ENCODE results near the gene UGT1A7.
A peak's percentile ranks its signal among the peaks of the same experiment; 100 is the strongest.

UGT1A7 gene

GRCh38 chr2:233789554-233789953 lies 107.9 kb downstream of the UGT1A7 start:
- DNase-seq = peak in 2 of 42 donors; percentile 29 to 30
- intact Hi-C loops (cut with DNase I) = no loop called here

- intact Hi-C loops (cut with DNase I) = no loop called here
- peak in 2 of 42 donors; percentile 21 to 24 for DNase-seq
Measured at GRCh38 chr2:233791151-233791882, 109.6 kb downstream of the UGT1A7 start.

DNA sequence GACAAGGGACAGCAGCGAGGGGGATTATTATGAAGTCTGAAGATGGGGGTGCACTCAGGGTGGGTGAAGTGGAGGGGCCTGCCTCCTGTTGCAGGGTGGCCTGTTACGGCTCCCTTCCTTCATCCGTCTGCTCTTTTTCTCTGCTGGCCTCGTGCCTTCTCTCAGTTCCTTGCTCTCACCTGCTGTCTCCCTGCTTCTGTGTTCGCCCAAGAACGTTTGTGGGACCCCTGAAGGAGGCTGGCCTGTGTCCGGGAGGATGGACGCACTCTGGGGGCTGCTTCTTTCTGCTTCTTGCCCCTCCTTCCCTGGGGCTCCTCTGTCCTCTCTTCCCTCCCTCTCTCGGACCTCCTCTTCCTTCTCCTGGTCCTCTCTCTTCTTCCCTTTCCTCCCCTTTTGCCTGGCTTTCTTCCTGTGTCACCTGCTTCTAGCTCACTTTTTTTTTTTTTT lies 110.2 kb downstream of the UGT1A7 start:
- DNase-seq = peak in 1 of 42 donors; percentile 9
- intact Hi-C loops (cut with DNase I) = no loop called here

- DNase-seq = peak in 2 of 42 donors; percentile 6 to 31
- intact Hi-C loops (cut with DNase I) = no loop called here
Measured at GRCh38 chr2:233792720-233793119, 111.0 kb downstream of the UGT1A7 start.

- peak in 17 of 42 donors; percentile 2 to 56 (median 18) for DNase-seq
- intact Hi-C loops (cut with DNase I) = no loop called here
Measured at GRCh38 chr2:233793465-233794127, 111.9 kb downstream of the UGT1A7 start.

- intact Hi-C loops (cut with DNase I) = no loop called here
- DNase-seq = peak in 3 of 42 donors; percentile 13 to 32 (median 28)
Measured at GRCh38 chr2:233794128-233794658, 112.5 kb downstream of the UGT1A7 start.

- peak in 6 of 42 donors; percentile 10 to 28 (median 24) for DNase-seq
- intact Hi-C loops (cut with DNase I) = no loop called here
Measured at GRCh38 chr2:233795735-233796171, 114.1 kb downstream of the UGT1A7 start.

DNA sequence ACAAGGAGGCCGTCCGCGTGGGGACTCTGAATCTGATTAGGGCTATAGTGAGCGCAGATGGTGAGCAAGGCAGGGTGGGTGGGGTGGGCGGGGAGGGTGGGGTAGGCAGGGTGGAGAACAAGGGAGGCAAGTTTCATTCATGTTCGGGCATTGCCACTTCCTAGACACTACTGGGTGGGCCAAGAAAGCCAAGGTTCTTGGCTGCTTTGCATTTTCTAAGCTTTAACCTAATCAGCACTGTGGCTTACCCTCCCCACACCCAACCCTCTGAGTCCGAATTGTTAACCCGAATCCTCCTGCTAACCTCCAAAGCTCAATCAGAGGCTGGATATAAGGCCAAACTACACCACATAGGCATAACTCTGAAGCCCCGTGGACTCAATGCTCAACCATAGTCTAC lies 114.6 kb downstream of the UGT1A7 start:
- intact Hi-C loops (cut with DNase I) = no loop called here
- peak in 3 of 42 donors; percentile 5 to 10 (median 7) for DNase-seq

DNA sequence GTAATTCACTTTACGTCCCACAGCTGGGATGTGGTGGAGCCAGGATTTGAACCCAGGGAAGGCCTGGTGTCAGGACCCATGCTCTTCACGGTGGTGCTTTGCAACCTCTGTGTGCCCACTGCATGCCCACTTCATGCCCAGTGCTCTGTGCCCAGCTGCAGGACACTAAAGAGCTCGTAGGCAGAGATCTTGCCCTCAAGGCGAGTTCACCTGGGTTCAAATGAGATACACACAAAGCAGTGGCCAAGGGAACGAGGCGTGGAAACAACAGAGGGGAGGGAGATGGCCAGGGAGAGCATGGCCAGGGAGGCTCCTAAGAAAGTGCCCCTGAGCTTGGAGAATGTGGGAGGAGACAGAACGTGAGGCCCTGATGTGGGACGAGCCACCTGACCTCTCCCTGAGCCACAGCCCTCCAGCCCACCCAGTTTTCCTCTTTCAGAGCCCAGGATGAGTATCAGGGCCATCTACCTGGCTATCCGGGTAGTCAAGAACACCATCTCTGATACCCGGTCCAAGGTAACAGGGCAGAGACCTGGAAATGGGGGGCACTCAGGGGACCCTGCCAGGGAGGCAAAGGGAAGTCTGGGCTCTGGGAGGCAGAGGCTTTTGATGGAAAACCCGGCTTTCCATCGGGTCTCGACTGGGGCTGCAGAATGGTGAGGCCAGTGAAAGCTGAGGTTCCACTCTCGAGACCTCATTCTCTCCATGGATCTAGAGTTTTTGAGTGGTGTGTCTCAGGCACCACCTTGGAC lies 116.8 kb downstream of the UGT1A7 start:
- peak in 7 of 42 donors; percentile 2 to 34 (median 22) for DNase-seq
- intact Hi-C loops (cut with DNase I) = no loop called here

DNA sequence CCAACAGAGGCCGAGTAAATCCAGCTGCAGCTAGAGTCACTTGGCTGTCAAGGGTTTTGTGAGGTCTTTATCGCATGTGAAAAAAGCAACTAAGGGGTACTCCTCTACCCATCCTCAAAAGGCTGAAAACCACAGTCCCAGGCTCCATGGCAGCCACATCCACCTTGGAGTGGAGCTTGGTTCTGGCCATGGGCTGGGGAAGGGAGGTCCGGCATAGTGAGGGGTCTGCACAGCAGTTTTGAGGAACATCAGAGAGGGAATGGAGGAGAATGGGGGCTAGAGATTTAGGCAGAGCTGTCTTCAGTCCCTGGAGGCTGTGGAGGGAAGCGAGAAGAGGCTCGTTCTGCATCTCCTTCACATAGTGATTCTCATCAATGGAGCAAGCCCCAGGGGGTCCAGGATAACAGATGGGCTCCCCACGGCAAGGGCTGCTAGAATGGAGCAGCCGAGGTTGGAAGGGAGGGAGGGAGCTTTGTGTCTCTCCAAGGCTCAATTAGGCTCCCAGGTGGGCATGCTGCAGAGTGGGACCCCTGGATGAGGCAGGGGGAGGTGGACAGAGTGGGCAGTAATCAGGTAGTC lies 117.5 kb downstream of the UGT1A7 start:
- DNase-seq = peak in 5 of 42 donors; percentile 7 to 26 (median 18)
- intact Hi-C loops (cut with DNase I) = no loop called here

DNA sequence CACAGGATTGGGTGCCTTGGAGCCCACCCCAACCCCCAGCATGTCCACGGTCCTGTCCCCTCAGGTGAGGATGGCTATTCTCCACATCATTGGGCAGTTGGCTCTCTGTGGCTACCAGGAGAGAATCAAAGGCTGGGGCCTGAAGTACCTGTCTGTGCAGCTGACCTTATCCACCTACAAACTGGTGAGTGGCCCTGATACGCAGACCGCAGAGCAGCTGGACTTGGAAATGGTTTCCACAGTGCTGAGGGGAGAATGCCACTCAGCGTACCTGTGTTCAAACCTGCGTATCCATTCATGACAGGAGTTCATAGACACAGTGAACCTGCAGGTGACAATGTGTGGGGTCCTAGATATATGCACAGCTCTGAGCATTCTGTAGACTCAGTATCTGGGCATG lies 118.0 kb downstream of the UGT1A7 start:
- intact Hi-C loops (cut with DNase I) = no loop called here
- DNase-seq = peak in 3 of 42 donors; percentile 2 to 10 (median 3)

- peak in 5 of 42 donors; percentile 2 to 21 (median 9) for DNase-seq
- intact Hi-C loops (cut with DNase I) = no loop called here
Measured at GRCh38 chr2:233800208-233800607, 118.5 kb downstream of the UGT1A7 start.

DNA sequence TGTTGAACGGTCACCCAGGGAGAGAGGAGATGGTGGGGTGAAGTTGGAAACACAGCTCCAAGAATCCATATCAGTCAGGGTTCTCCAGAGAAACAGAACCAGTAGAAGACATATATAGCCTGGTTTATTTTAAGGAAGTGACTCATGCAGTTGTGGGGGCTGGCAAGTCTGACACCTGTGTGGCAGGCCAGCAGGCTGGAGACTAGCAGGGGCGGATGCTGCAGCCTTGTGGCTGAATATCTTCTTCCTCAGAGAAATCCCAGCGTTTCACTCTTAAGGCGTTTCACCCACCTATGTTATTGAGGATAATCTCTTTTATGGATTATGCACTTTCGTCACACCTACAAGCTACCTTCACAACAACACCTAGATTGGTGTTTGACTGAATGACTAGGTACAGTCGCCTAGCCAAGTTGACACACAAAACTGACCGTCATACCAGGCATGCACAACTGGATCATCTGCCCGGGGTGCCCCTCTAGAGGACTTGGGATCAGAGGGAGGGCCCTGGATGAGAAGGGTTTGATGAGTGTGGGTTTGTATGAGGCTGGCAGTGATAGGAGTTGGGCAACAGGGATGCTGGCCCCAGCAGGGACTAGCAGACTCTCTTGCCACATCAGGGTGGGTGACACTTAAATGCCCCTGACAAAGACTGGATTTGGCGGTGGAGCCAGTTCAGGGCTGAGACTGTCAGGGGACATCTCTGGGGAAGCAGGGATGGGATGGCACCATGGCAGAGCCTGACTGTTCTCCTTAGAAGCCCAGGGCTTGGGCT lies 119.8 kb downstream of the UGT1A7 start:
- intact Hi-C loops (cut with DNase I) = no loop called here
- peak in 32 of 42 donors; percentile 3 to 81 (median 35) for DNase-seq

DNA sequence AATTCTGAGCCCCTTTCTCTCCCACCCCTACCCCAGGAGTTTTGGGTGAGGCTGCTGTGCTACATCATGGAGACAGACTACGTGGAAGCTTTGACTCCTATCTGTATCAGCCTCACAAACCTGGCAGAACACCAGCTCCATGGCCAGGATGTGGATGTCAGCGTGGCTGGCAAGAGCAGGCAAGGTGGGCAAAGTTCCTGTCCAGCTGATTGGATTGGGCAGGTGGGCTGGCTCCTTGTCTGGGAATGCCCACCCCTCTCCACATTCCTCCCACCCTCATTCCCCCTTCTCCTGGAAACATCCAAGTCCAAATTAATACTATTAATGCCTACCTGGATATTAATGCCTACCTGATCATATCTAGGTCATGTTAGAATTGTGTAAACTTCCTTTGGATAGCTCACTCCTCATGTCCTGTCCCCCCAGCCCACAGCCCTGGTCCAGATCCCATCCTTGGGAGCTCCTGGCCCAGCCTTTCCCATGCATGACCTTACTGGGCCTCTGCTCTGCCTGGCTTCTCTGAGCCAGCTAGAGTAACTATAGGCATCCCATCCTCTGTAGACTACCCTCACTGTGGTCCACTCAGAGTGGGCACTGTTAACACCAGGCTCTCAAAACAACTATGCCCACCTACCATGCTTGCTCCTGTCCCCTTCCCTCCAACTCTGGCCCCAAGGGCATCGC lies 120.6 kb downstream of the UGT1A7 start:
- intact Hi-C loops (cut with DNase I) = no loop called here

DNA sequence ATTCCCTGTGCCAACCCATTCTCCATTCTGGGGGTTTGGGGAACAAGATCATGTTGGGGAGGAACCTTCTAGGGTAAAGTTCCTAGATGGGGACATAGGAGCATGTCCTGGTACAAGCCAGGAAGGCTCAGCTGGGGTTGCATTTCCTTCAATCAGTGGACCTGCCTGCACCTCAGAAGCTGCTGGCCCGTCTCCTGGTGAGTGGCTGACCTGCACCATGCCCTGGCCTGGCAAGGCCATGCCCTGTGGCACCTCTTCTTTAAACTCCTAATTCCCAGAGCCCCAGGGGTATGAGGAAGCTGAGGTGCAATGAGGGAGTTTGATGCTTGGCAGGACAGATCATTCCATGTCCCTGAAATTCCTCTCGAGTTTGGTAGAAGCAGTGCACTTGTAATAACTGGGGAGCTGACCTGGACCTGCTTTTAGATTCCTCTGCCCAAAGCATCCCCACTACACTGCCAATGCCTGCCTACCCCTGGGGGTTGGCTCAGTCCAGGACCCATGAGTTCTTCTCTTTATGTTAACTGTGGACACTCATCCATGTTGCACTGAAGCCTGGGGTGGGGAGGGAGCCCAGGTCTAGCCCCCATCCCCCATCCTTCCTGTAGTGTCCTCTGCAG lies 121.7 kb downstream of the UGT1A7 start:
- DNase-seq = peak in 6 of 42 donors; percentile 0 to 28 (median 18)
- intact Hi-C loops (cut with DNase I) = no loop called here

More for the DNA sequence above, 120.6 kb downstream of the UGT1A7 start:
- peak in 4 of 42 donors; percentile 12 to 28 (median 16) for DNase-seq

GRCh38 chr2:233803994-233804393 lies 122.3 kb downstream of the UGT1A7 start:
- intact Hi-C loops (cut with DNase I) = no loop called here

More at GRCh38 chr2:233803994-233804393, 122.3 kb downstream of the UGT1A7 start:
- peak in 8 of 42 donors; percentile 3 to 28 (median 13) for DNase-seq
